IMR-90 (cell line): ENCODE results near the gene SLC30A7. TPM values are rescaled to one million over a fixed set of nuclear protein-coding genes. Genes with fewer than 3 reads are reported as not detected.

Experiments used
- ATAC-seq: fragments of 200-7000 bp; cut with Tn5 transposase; 2 replicates; pipeline ENCODE4 v1.9.1; 2020; ENCODE audit warnings: low read depth, mild to moderate bottlenecking, moderate library complexity
- BruUV-seq: library from RNA; stranded (reverse); fragments of 400-500 nt; replicated peaks from 2 replicates; lab custom pipeline; 2021; lab: Mats Ljungman, UMichigan
- CTCF ChIA-PET: fragments of 300-600 bp; formaldehyde crosslinking; extraction: SDS; loops from one replicate; lab custom pipeline; 2021; ENCODE audit warnings: antibody characterized with exemption; lab: Yijun Ruan, JAX
- POLR2A ChIA-PET: fragments of 300-600 bp; sonication (Branson Sonifier 250); formaldehyde crosslinking; loops from one replicate; lab custom pipeline; 2022; ENCODE audit warnings: antibody characterized with exemption; ENCODE audit not compliant: unreplicated experiment; lab: Charles Lee
- DNase-seq: peaks from one replicate; pipeline ENCODE4 v3.0.0; 2013
- H2AFZ ChIP-seq: replicated peaks from 2 replicates; pipeline ENCODE3; 2013; ENCODE audit warnings: low read length, mild to moderate bottlenecking; ENCODE audit not compliant: poor library complexity
- H2AK5ac ChIP-seq: 2 replicates; pipeline ENCODE4 v1.6.1; 2013; ENCODE audit warnings: low read depth, low read length, inconsistent platforms
- H2AK9ac ChIP-seq: replicated peaks from 2 replicates; pipeline ENCODE3; 2013; ENCODE audit warnings: mild to moderate bottlenecking, low read depth, low read length, moderate library complexity; ENCODE audit not compliant: poor library complexity
- H2BK120ac ChIP-seq: 2 replicates; pipeline ENCODE4 v1.6.1; 2013; ENCODE audit warnings: low read depth, low read length, inconsistent platforms
- H2BK15ac ChIP-seq: 3 replicates; pipeline ENCODE4 v1.6.1; 2013; ENCODE audit warnings: low read depth, low read length, inconsistent platforms
- H2BK20ac ChIP-seq: 2 replicates; pipeline ENCODE4 v1.6.1; 2013; ENCODE audit warnings: low read depth, mild to moderate bottlenecking, inconsistent platforms, low read length, moderate library complexity
- H2BK5ac ChIP-seq: 2 replicates; pipeline ENCODE4 v1.6.1; 2013; ENCODE audit warnings: mild to moderate bottlenecking, low read depth, low read length, inconsistent platforms; ENCODE audit not compliant: poor library complexity, severe bottlenecking
- H3K14ac ChIP-seq: replicated peaks from 2 replicates; pipeline ENCODE4 v1.6.1; 2013; ENCODE audit warnings: low read depth, low read length, inconsistent platforms
- H3K18ac ChIP-seq: 2 replicates; pipeline ENCODE4 v1.6.1; 2013; ENCODE audit warnings: low read depth, low read length, control low read depth
- H3K23ac ChIP-seq: 2 replicates; pipeline ENCODE4 v1.6.1; 2013; ENCODE audit warnings: low read depth, low read length, inconsistent platforms
- H3K27ac ChIP-seq: 2 replicates; pipeline ENCODE4 v1.5.1; 2013; ENCODE audit warnings: mild to moderate bottlenecking, control low read depth, low read length; ENCODE audit not compliant: insufficient read depth
- H3K27me3 ChIP-seq: 2 replicates; pipeline ENCODE4 v1.6.1; 2013; ENCODE audit warnings: low read length; ENCODE audit not compliant: control insufficient read depth, insufficient read depth
- H3K36me3 ChIP-seq: 2 replicates; pipeline ENCODE4 v1.6.1; 2013; ENCODE audit warnings: low read length, mixed read lengths; ENCODE audit not compliant: control insufficient read depth, insufficient read depth
- H3K4ac ChIP-seq: 2 replicates; pipeline ENCODE4 v1.6.1; 2013; ENCODE audit warnings: low read depth, low read length, inconsistent platforms
- H3K4me1 ChIP-seq: 2 replicates; pipeline ENCODE4 v1.6.1; 2013; ENCODE audit warnings: low read length, mixed read lengths; ENCODE audit not compliant: control insufficient read depth, insufficient read depth
- H3K4me2 ChIP-seq: 2 replicates; pipeline ENCODE4 v1.6.1; 2013; ENCODE audit warnings: low read depth, mild to moderate bottlenecking, control low read depth, low read length, moderate library complexity
- H3K4me3 ChIP-seq: 2 replicates; pipeline ENCODE4 v1.5.1; 2013; ENCODE audit warnings: low read depth, mild to moderate bottlenecking, control low read depth, low read length, moderate library complexity; ENCODE audit not compliant: insufficient read depth
- H3K56ac ChIP-seq: 2 replicates; pipeline ENCODE4 v1.6.1; 2013; ENCODE audit warnings: low read length, inconsistent platforms; ENCODE audit not compliant: insufficient read depth; ENCODE audit errors: extremely low read depth
- H3K79me1 ChIP-seq, 2 experiments: 2 replicates each; pipeline ENCODE4 v1.6.1; 2013; ENCODE audit warnings: low read length in 2 of 2, inconsistent platforms in 1 of 2, low read depth in 1 of 2
- H3K9ac ChIP-seq: 2 replicates; pipeline ENCODE4 v1.6.1; 2013; ENCODE audit warnings: low read depth, low read length, control low read depth
- H3K9me1 ChIP-seq: 2 replicates; pipeline ENCODE4 v1.6.1; 2013; ENCODE audit warnings: low read length, inconsistent platforms; ENCODE audit not compliant: insufficient read depth
- H3K9me3 ChIP-seq: 2 replicates; pipeline ENCODE4 v1.6.1; 2013; ENCODE audit warnings: low read length; ENCODE audit not compliant: control insufficient read depth, insufficient read depth
- H4K20me1 ChIP-seq: 2 replicates; pipeline ENCODE4 v1.6.1; 2013; ENCODE audit warnings: low read length, inconsistent platforms; ENCODE audit not compliant: insufficient read depth
- H4K5ac ChIP-seq: 2 replicates; pipeline ENCODE4 v1.6.1; 2013; ENCODE audit warnings: mild to moderate bottlenecking, low read depth, low read length, control low read depth
- H4K8ac ChIP-seq, 2 experiments: 2 replicates each; pipeline ENCODE4 v1.6.1; 2013; ENCODE audit warnings: low read depth in 2 of 2, low read length in 2 of 2, control low read depth in 1 of 2, inconsistent platforms in 1 of 2
- H4K91ac ChIP-seq: 2 replicates; pipeline ENCODE4 v1.6.1; 2013; ENCODE audit warnings: low read depth, low read length, inconsistent platforms; ENCODE audit not compliant: insufficient read depth
- FOS ChIP-seq: fragments of 150-350 bp; IDR thresholded peaks from 2 replicates; pipeline ENCODE4 v1.6.1; 2016; ENCODE audit warnings: low read depth, low read length
- MXI1 ChIP-seq: IDR thresholded peaks from 2 replicates; pipeline ENCODE4 v1.6.1; 2012; ENCODE audit warnings: low read depth, mild to moderate bottlenecking, low read length, moderate library complexity, borderline replicate concordance
- NFE2L2 ChIP-seq: fragments of 150-350 bp; IDR thresholded peaks from 2 replicates; pipeline ENCODE4 v1.6.1; 2016; ENCODE audit warnings: low read depth, mild to moderate bottlenecking, low read length
- RAD21 ChIP-seq: IDR thresholded peaks from 2 replicates; pipeline ENCODE4 v1.6.1; 2012; ENCODE audit warnings: low read length, improper control_type of control experiment
- SMC3 ChIP-seq: fragments of 150-350 bp; IDR thresholded peaks from 2 replicates; pipeline ENCODE4 v1.6.1; 2016; ENCODE audit warnings: low read depth, mild to moderate bottlenecking, antibody characterized with exemption, low read length, moderate library complexity
- WGBS, 2 experiments: methylation state at CpG; one replicate each; pipeline versions ENCODE4 v1.1.5 to v1.1.7; 2013; ENCODE audit warnings: missing lambda C conversion rate in 2 of 2; ENCODE audit not compliant: insufficient read length in 1 of 2; ENCODE audit errors: extremely low coverage in 2 of 2; 5-methylcytosine and 5-hydroxymethylcytosine counted together
- dilution Hi-C: fragments of 300-500 bp; cut with HindIII; formaldehyde crosslinking; loops from one replicate; pipeline ENCODE4 v1.14.3; 2018; ENCODE audit warnings: low sequenced_read_pairs; ENCODE audit not compliant: unreplicated experiment
- in situ Hi-C: fragments of 300-500 bp; cut with MboI; formaldehyde crosslinking; loops from 3 replicates; pipeline ENCODE4 v1.14.3; 2019; ENCODE audit warnings: low sequenced_read_pairs, inconsistent platforms, mixed read lengths
- intact Hi-C: fragments of 100-400 bp; cut with micrococcal nuclease; formaldehyde crosslinking; loops from 2 replicates; pipeline ENCODE4 v1.10.0; 2022
- polyA plus RNA-seq, 3 experiments: library from polyadenylated mRNA; depleted of rRNA; stranded (reverse); fragments of >200 nt; gene quantifications; 2 replicates each; pipeline ENCODE4 v1.2.3, GENCODE V29; 2012; ENCODE audit warnings: low replicate concordance in 1 of 3
- total RNA-seq: library from RNA; depleted of rRNA; stranded (reverse); fragments of >200 nt; gene quantifications from 2 replicates; pipeline ENCODE4 v1.2.3, GENCODE V29; 2012
- TF ChIP-seq, protein P1 (sequence below): conservative IDR thresholded peaks from 2 replicates; pipeline ENCODE4 v1.5.1; 2012; ENCODE audit warnings: mild to moderate bottlenecking, low read depth, low read length, improper control_type of control experiment

SLC30A7 gene
- total and polyA plus RNA-seq, 2 of the 4 experiments (the other 2 are of a cell fraction): 8.4 to 60.2 TPM

GRCh38 chr1:100968621-100969020 lies 72.7 kb downstream of the SLC30A7 start:
- dilution Hi-C loops (no loop called here), in situ Hi-C loops (no loop called here), intact Hi-C loops (no loop called here)
- Histone ChIP-seq H2AK5ac (no peak overlapping the region), H4K5ac (no peak overlapping the region), H3K4me2 (no peak overlapping the region), H3K4me3 (no peak overlapping the region), H4K20me1 (no peaks in the 10 kb centered on the region), H3K23ac (no peak overlapping the region), H3K36me3 (peaks cover 10% of the 10 kb centered on the region), H3K27ac (no peak overlapping the region), H3K56ac (no peak overlapping the region), H3K9ac (no peak overlapping the region), H2AK9ac (no peak overlapping the region), H4K8ac (no peak overlapping the region), H2AFZ (no peak overlapping the region), H4K91ac (no peak overlapping the region), H3K4me1 (no peaks in the 10 kb centered on the region), H3K9me3 (no peaks in the 10 kb centered on the region), H3K9me1 (no peaks in the 10 kb centered on the region), H2BK120ac (no peak overlapping the region), H3K18ac (no peak overlapping the region), H3K14ac (no peak overlapping the region), H3K27me3 (no peaks in the 10 kb centered on the region), H2BK15ac (no peak overlapping the region), H3K4ac (no peak overlapping the region), H3K79me1 (peaks cover 3 to 6% of the 10 kb centered on the region in 2 experiments; a peak in 1 of 4 replicates), H2BK5ac (no peak overlapping the region), H2BK20ac (no peak overlapping the region)
- WGBS, 2 experiments: no CpG with 5 or more reads among the region's 1 CpG
- TF ChIP-seq NFE2L2 (no peak), SMC3 (no peak), FOS (no peak), MXI1 (no peak), RAD21 (no peak)
- TF ChIP-seq, protein P1, sequence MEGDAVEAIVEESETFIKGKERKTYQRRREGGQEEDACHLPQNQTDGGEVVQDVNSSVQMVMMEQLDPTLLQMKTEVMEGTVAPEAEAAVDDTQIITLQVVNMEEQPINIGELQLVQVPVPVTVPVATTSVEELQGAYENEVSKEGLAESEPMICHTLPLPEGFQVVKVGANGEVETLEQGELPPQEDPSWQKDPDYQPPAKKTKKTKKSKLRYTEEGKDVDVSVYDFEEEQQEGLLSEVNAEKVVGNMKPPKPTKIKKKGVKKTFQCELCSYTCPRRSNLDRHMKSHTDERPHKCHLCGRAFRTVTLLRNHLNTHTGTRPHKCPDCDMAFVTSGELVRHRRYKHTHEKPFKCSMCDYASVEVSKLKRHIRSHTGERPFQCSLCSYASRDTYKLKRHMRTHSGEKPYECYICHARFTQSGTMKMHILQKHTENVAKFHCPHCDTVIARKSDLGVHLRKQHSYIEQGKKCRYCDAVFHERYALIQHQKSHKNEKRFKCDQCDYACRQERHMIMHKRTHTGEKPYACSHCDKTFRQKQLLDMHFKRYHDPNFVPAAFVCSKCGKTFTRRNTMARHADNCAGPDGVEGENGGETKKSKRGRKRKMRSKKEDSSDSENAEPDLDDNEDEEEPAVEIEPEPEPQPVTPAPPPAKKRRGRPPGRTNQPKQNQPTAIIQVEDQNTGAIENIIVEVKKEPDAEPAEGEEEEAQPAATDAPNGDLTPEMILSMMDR: no peak
- ChIA-PET CTCF (no interaction called here), POLR2A (no interaction called here)
- DNase-seq: no peak
- ATAC-seq: no peak
- no TSS peak for BruUV-seq
